Heart left ventricle (tissue), 16 donors: ENCODE data around the gene EIF1. TPM values are rescaled to one million over a fixed set of nuclear protein-coding genes. Genes with fewer than 3 reads are reported as not detected.

Experiments
- ATAC-seq, 4 donors: fragments of 200-7000 bp; cut with Tn5 transposase; one replicate each; pipeline ENCODE4 v1.9.1; 2020 to 2022; ENCODE audit warnings: moderate library complexity in 4 of 4, mild to moderate bottlenecking in 3 of 4, moderate number of reproducible peaks in 1 of 4
- DNase-seq, 5 donors: peaks; one replicate each; pipeline ENCODE4 v3.0.0-alpha.2; 2020
- H3K27ac ChIP-seq, 12 donors: fragments of 200-600 bp; sonication (generic) in 4 of 12; one replicate each; pipeline versions ENCODE4 v1.5.0 to v1.8.0; 2016 to 2022; ENCODE audit warnings: mild to moderate bottlenecking in 2 of 12
- H3K27me3 ChIP-seq, 9 donors: fragments of 200-600 bp; sonication (generic) in 2 of 9; one replicate each; pipeline versions ENCODE4 v1.5.1 to v1.8.0; 2016 to 2022; ENCODE audit warnings: mild to moderate bottlenecking in 3 of 9
- H3K36me3 ChIP-seq, 9 donors: fragments of 200-600 bp; sonication (generic) in 2 of 9; one replicate each; pipeline versions ENCODE4 v1.5.0 to v1.8.0; 2018 to 2022; ENCODE audit warnings: mild to moderate bottlenecking in 2 of 9
- H3K4me1 ChIP-seq, 12 donors: fragments of 200-600 bp; sonication (generic) in 4 of 12; one replicate each; pipeline versions ENCODE4 v1.5.0 to v1.8.0; 2016 to 2022; ENCODE audit warnings: mild to moderate bottlenecking in 3 of 12
- H3K4me3 ChIP-seq, 12 donors: fragments of 200-600 bp; sonication (generic) in 4 of 12; one replicate each; pipeline versions ENCODE4 v1.5.0 to v1.8.0; 2017 to 2022; ENCODE audit warnings: mild to moderate bottlenecking in 9 of 12, moderate library complexity in 4 of 12
- H3K9me3 ChIP-seq, 12 donors: fragments of 200-600 bp; sonication (generic) in 4 of 12; one replicate each; pipeline versions ENCODE4 v1.5.0 to v1.8.0; 2016 to 2022; ENCODE audit warnings: mild to moderate bottlenecking in 1 of 12
- POLR2A ChIP-seq, 2 donors: fragments of 450-650 bp; IDR thresholded peaks; one replicate each; pipeline ENCODE4 v1.6.1; 2017; ENCODE audit warnings: antibody characterized with exemption in 2 of 2, mild to moderate bottlenecking in 2 of 2, moderate library complexity in 2 of 2
- WGBS, 4 donors: extraction: QIAGEN DNeasy Blood & Tissue Kit in 2 of 4; methylation state at CpG; one replicate each; pipeline versions ENCODE4 v1.1.5 to v1.1.7; 2013 to 2018; 5-methylcytosine and 5-hydroxymethylcytosine counted together
- intact Hi-C, 10 donors: fragments of 100-400 bp; cut with DNase I; formaldehyde crosslinking; loops; one replicate each; pipeline versions ENCODE4 v1.11.1 to v1.14.2; 2022
- polyA plus RNA-seq, 2 donors: library from polyadenylated mRNA; stranded (reverse); fragments of 200-250 nt; gene quantifications; one replicate each; pipeline ENCODE4 v1.2.3, GENCODE V29; 2013
- total RNA-seq, 9 donors: library from RNA; depleted of rRNA in 2 of 9; stranded (reverse); fragments of >200 nt in 2 of 9; fragmentation: NEBNext Ultra II Directional in 3 of 9; extraction: Animal tissue kit (Norgen Biotek cat#: 25700) in 3 of 9; gene quantifications; one replicate each; pipeline versions ENCODE4 v1.1.0 to v1.2.4, GENCODE V29; 2016 to 2023
- TF ChIP-seq, protein P1 (sequence below), 12 donors: fragments of 200-600 bp; sonication (generic) in 4 of 12; IDR thresholded peaks; one replicate each; pipeline versions ENCODE4 v1.5.0 to v1.8.0; 2018 to 2022; ENCODE audit warnings: antibody characterized with exemption in 12 of 12, mild to moderate bottlenecking in 5 of 12
- donor health status: ischemic (EF 13 %, LVEDD 7.1; RV severe dilation, severe dysfunction).
- donor health status: healthy with polysubstance abuse.
- donor health status: DM: no; HTN: yes; CAD: no.
- donor health status: DM: no; HTN: no; CAD: no.
- donor health status: ischemic (EF 25% LVEDD 6.9; RV normal size, moderate dysfunction).
- donor health status: ischemic (EF 25% LVEDD 5.7; RV mildly dilated, moderate dysfunction).
- donor health status: healthy.
- donor health status: DM: yes; HTN: yes; CAD: no.
- donor health status: ischemic (EF 35%, LVEDD 5.7; RV mildly dilated, moderate dysfunction).
- donor health status: nonischemic (EF 11% LVEDD 7.7; RV severe dilation, severe dysfunction).
- donor health status: DM: yes; HTN: yes; CAD: no.
- donor health status: PGD.
- donor health status: ischemic (EF 29% LVEDD 5.4; RV normal size, mild dysfunction).
- donor health status: nonischemic (EF 23%, LVEDD 6.1; RV moderate dilation, normal function).

Gene EIF1
- total and polyA plus RNA-seq, 11 donors = 402 to 1,338 (median 1,111) TPM

DNA sequence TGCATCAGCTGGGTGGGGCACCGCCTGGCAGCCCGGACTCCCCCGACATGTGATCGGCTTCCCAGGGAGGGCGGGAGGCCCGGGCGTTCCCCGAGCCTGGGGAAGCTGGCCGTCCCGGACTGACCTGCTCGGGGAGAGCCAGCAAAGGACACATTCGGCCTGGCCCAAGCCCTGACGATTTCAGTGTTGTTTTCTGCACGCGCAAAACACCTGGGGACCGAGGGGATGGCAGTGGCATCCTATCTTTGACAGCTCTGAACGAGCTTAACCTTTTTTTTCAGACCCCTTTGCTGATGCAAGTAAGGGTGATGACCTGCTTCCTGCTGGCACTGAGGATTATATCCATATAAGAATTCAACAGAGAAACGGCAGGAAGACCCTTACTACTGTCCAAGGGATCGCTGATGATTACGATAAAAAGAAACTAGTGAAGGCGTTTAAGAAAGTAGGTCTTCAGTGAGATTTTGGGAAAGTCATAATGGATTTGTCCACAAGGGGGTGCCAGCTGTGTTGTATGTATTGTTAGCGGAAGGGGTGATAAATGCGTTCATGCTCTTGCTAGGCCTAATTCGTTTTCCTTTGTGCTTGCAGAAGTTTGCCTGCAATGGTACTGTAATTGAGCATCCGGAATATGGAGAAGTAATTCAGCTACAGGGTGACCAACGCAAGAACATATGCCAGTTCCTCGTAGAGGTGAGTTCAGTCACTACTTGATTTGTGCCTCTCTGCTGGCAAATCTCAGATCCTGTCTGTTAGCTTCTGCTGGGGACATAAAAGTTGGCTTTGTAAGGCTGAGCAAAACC lies 1.0 kb downstream of the EIF1 start:
- peaks cover 11 to 38% (median 32%) of the 10 kb centered on the region in 12 donors for H3K4me1 ChIP-seq
- intact Hi-C loops = loop anchor here in 2 of 10 donors (5.0 to 10.0 kb wide), 2 partner anchors 85 to 88 kb away; no protein-coding TSS in a partner anchor
- H3K9me3 ChIP-seq = no peaks in the 10 kb centered on the region
- H3K36me3 ChIP-seq = peaks cover 0 to 54% (median 53%) of the 10 kb centered on the region in 9 donors
- no peak for ATAC-seq
- TF ChIP-seq POLR2A (IDR thresholded peaks at IDR 0.05) = no peak
- TF ChIP-seq, protein P1, sequence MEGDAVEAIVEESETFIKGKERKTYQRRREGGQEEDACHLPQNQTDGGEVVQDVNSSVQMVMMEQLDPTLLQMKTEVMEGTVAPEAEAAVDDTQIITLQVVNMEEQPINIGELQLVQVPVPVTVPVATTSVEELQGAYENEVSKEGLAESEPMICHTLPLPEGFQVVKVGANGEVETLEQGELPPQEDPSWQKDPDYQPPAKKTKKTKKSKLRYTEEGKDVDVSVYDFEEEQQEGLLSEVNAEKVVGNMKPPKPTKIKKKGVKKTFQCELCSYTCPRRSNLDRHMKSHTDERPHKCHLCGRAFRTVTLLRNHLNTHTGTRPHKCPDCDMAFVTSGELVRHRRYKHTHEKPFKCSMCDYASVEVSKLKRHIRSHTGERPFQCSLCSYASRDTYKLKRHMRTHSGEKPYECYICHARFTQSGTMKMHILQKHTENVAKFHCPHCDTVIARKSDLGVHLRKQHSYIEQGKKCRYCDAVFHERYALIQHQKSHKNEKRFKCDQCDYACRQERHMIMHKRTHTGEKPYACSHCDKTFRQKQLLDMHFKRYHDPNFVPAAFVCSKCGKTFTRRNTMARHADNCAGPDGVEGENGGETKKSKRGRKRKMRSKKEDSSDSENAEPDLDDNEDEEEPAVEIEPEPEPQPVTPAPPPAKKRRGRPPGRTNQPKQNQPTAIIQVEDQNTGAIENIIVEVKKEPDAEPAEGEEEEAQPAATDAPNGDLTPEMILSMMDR (IDR thresholded peaks at IDR 0.05) = peak; percentile 35 to 64 (median 55)
- peak overlapping the region; percentile 99 to 100 (median 100) for H3K27ac ChIP-seq
- no peaks in the 10 kb centered on the region for H3K27me3 ChIP-seq
- WGBS, 4 donors = 3 to 6% (median 3%) methylated on average over 18 to 27 of the region's 27 CpGs
- DNase-seq = peak in 1 of 5 donors; percentile 32
- peak overlapping the region; percentile 56 to 99 (median 87) for H3K4me3 ChIP-seq

DNA sequence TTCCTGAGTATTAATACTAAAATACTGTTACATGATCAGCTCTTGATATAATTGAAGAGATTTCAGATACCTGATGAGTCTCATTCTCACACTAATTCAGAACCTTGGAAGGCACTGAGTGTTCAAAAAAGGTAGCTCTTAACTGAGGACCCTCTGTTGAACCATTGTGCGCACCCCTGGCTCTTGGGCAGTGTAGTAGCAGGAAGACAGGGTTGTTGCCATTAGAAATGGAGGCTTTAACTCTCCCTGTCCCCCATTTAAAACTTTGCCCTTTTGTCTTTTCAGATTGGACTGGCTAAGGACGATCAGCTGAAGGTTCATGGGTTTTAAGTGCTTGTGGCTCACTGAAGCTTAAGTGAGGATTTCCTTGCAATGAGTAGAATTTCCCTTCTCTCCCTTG lies 1.8 kb downstream of the EIF1 start:
- H3K4me1 ChIP-seq = peaks cover 11 to 38% (median 32%) of the 10 kb centered on the region in 12 donors
- peaks cover 0 to 62% (median 61%) of the 10 kb centered on the region in 9 donors for H3K36me3 ChIP-seq
- intact Hi-C loops = loop anchor here in 2 of 10 donors (5.0 to 10.0 kb wide), 2 partner anchors 84 to 87 kb away; no protein-coding TSS in a partner anchor
- H3K27me3 ChIP-seq = no peaks in the 10 kb centered on the region
- ATAC-seq (no peak), DNase-seq (no peak)
- no peaks in the 10 kb centered on the region for H3K9me3 ChIP-seq
- TF ChIP-seq, protein P1 (IDR thresholded peaks at IDR 0.05) = no peak
- TF ChIP-seq POLR2A (IDR thresholded peaks at IDR 0.05) = no peak
- H3K27ac ChIP-seq = peak overlapping the region in 9 of 12 donors; percentile 99 to 100 (median 100)
- WGBS, 4 donors = 43 to 72% (median 49%) methylated on average over 2 of the region's 2 CpGs
- H3K4me3 ChIP-seq = peak overlapping the region in 11 of 12 donors; percentile 56 to 99 (median 86)

DNA sequence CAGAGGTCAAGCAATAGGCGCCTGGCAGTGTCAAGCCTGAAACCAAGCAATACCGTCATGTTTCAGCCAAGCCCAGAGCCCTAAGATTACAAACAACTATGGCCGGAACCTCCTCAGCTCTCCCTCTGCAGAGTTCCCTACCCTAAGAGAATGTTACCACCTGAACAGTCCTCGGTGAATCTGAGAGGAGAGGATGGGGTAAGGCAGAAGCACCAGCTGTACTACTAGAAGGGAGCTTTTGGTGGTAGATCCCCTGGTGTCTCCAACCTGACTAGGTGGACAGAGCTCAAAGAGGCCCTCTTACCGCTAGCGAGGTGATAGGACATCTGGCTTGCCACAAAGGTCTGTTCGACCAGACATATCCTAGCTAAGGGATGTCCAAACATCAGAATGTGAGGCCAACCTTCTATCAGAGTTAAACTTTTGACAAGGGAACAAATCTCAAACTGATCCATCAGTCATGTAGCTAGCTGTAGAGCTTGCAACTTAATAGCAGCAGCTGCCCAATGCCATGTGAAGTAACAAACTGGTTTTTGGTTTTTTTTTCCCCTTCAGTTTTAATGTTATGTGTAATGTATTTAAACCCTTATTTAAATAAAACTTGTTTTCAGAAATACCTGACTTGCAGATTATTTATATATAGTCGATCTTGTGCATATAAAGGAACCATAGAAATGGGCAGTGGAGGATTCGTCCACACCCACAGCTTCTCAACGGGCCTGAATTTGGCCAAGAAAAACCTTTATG lies 2.5 kb downstream of the EIF1 start:
- Histone ChIP-seq H3K4me1 (peaks cover 11 to 45% (median 39%) of the 10 kb centered on the region in 12 donors), H3K36me3 (peaks cover 0 to 65% (median 62%) of the 10 kb centered on the region in 9 donors), H3K27ac (peak overlapping the region in 2 of 12 donors; percentile 22 to 99), H3K4me3 (peak overlapping the region in 8 of 12 donors; percentile 75 to 99 (median 87)), H3K9me3 (no peaks in the 10 kb centered on the region), H3K27me3 (no peaks in the 10 kb centered on the region)
- intact Hi-C loops = loop anchor here in 2 of 10 donors (5.0 to 10.0 kb wide), 2 partner anchors 84 to 86 kb away; no protein-coding TSS in a partner anchor
- DNase-seq = no peak
- TF ChIP-seq, protein P1 (IDR thresholded peaks at IDR 0.05) = no peak
- no peak for TF ChIP-seq POLR2A (IDR thresholded peaks at IDR 0.05)
- ATAC-seq = no peak
- 66 to 74% (median 70%) methylated on average over 10 of the region's 10 CpGs for WGBS, 4 donors
